ENCODE results near the gene GIPC1. TPM values are rescaled to one million over a fixed set of nuclear protein-coding genes. Genes with fewer than 3 reads are reported as not detected.

The GIPC1 gene
- total RNA-seq, 1 experiment from 2014 or later, result 231 TPM

DNA sequence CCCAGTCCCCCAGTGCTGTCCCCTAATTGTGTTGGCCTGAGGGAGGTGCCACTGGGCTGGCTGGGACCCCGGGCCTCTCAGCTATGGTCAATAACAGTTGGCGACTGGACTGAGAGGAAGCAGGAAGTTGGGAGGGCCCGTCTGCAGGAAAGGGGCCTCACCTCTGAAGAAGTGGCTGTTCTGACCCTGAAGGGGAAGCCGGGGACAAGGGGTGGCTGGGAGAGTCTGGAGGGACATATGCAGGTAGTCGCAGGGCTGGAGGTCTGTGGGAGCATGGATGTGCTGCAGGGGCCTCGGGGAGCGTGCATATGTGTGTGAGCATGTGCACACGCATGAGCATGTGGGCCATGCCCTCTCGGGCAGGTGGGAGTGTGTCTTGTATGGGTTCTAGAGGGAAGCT lies 56.9 kb downstream of the GIPC1 start:
- no peak for DNase-seq (ENCODE audit: low read depth)

- DNase-seq (ENCODE audit: low read depth), result no peak
Measured at GRCh38 chr19:14437578-14438140, 58.3 kb downstream of the GIPC1 start.

DNA sequence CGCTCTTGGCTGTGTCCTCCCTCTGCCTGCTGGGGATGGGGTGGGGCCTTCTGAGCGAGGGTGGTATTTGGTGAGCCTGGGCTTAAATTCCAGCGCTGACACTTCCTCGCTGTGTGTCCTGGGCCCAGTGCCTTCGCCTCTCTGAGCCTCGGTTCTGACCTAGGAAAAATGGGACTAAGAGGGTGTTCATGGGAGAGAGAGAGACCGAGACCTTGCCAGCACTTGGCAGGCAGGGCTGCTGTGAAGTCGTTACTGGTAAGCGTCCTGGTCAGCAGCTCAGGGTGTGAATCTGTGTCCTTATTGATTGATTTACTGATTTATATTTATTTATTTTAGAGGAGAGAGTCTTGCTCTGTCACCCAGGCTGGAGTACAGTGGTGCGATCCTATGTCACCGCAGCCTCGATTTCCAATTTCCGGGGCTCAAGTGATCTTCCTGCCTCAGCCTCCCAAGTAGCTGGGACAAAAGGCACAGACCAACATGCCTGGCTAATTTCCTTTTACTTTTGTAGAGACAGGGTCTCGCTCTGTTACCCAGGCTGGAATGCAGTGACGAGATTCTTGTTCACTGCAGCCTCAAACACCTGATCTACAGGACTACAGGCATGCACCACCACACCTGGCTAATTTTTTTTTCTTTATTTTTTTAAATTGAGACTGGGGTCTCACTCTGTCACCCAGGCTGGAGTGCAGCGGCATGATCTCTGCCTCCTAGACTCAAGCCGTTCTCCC lies 60.4 kb downstream of the GIPC1 start:
- no peak for DNase-seq (ENCODE audit: low read depth)

DNA sequence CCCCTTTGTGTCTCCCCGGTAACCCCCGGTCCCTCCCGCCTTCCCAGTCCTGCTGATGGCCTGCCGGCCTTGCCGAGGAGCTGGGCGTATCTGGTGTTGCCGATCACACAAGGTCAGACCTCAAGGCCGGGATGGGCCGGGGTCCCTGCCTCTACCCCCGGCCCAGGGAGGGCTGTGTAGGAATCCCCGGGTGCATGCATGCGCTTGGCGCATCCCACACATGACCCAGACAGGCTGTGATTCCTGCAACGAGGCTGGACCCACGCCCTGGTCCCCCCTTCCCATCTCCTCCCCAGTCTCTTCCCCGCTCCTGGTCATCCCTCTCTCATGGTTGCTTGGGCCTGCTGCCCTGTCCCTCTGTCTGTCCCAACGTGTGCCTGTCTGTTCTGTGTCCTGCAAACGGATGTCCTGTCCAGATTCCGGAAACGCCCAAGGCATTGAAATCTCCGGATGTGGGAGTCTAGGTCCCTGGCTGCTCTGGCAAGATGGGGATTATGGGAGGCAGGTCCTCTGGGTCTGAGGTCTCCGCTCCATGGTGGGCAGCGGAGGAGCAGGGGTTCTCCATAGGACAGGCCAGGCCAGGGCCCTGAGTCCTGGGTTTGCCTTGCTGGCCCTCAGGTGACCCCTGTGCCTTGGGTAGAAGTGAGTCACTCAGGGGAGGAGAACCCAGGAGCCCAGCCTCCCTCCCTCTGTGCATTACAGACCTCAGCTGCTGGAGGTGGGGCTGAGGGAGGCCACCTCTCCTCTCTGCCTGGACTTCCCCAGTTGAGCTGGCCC lies 61.2 kb downstream of the GIPC1 start:
- peak; percentile 75 for DNase-seq (ENCODE audit: low read depth)

- no peak for DNase-seq (ENCODE audit: low read depth)
Measured at GRCh38 chr19:14433554-14434501, 62.1 kb downstream of the GIPC1 start.

- DNase-seq (ENCODE audit: low read depth), result no peak
Measured at GRCh38 chr19:14432791-14433553, 63.0 kb downstream of the GIPC1 start, which contains the start of gene PKN1. Gene PKN1, plus strand, starts transcription at chr19:14433306. Its CDS starts 216 bp downstream, at chr19:14433522.

- DNase-seq (ENCODE audit: low read depth), result no peak
Measured at GRCh38 chr19:14430712-14431111, 65.2 kb downstream of the GIPC1 start.

- DNase-seq (ENCODE audit: low read depth), result no peak
Measured at GRCh38 chr19:14428882-14429416, 67.0 kb downstream of the GIPC1 start.

Small RNA genes within 50 kb of the gene (small RNA-seq; reads per million reads assigned to genes)
- gene SNRPGP15, result not detected

Other genes starting within 250 kb of the GIPC1 start
- 11.8 and 14.5 TPM in 2 replicates for gene ADGRE5, start 114.7 kb downstream of the GIPC1 start, total RNA-seq (2014; rRNA removed; shearing (Covaris generic))
- gene DDX39A, start 76.8 kb downstream of the GIPC1 start, total RNA-seq (2014; rRNA removed; shearing (Covaris generic)), result 264 and 265 TPM in 2 replicates
- 109 and 158 TPM in 2 replicates for gene PKN1, start 62.8 kb downstream of the GIPC1 start, total RNA-seq (2014; rRNA removed; shearing (Covaris generic))
- 0.37 and 0.43 TPM in 2 replicates for gene PTGER1, start 20.8 kb downstream of the GIPC1 start, total RNA-seq (2014; rRNA removed; shearing (Covaris generic))
- 105 and 126 TPM in 2 replicates for gene DNAJB1, start 22.3 kb upstream of the GIPC1 start, total RNA-seq (2014; rRNA removed; shearing (Covaris generic))
- gene TECR, start 33.5 kb upstream of the GIPC1 start, total RNA-seq (2014; rRNA removed; shearing (Covaris generic)), result 97.1 and 144 TPM in 2 replicates
- gene NDUFB7, start 75.9 kb upstream of the GIPC1 start, total RNA-seq (2014; rRNA removed; shearing (Covaris generic)), result 284 and 475 TPM in 2 replicates
- gene CLEC17A, start 87.0 kb upstream of the GIPC1 start, total RNA-seq (2014; rRNA removed; shearing (Covaris generic)), result not detected in 2 replicates
- not detected in 2 replicates for gene ADGRE3, start 178.7 kb upstream of the GIPC1 start, total RNA-seq (2014; rRNA removed; shearing (Covaris generic))
- 7.9 TPM in 2 replicates for gene ZNF333, start 193.9 kb upstream of the GIPC1 start, total RNA-seq (2014; rRNA removed; shearing (Covaris generic))

Data from HT1080 (cell line).